HEK293 (cell line): ENCODE results near the gene KRTAP3-1.
A peak's percentile ranks its signal among the peaks of the same experiment; 100 is the strongest.

Source experiments
- TCF7L2 ChIP-seq: IDR thresholded peaks from 2 replicates; pipeline ENCODE4 v1.6.1; 2011; ENCODE audit warnings: low read depth, mild to moderate bottlenecking, inconsistent platforms, low read length, moderate library complexity, borderline replicate concordance
- ZNF501 ChIP-seq: fragments of 450-650 bp; formaldehyde crosslinking; IDR thresholded peaks from 2 replicates; pipeline ENCODE4 v1.5.1; 2016; ENCODE audit warnings: missing biosample characterization, missing genetic modification characterization
- ZNF626 ChIP-seq: fragments of 450-650 bp; sonication (Bioruptor Pico); formaldehyde crosslinking; IDR thresholded peaks from 2 replicates; pipeline ENCODE4 v1.5.1; 2018; ENCODE audit warnings: missing biosample characterization, missing genetic modification characterization, inconsistent platforms
- TF ChIP-seq, protein P1 (sequence below): fragments of 450-650 bp; IDR thresholded peaks from 2 replicates; pipeline ENCODE4 v1.5.1; 2018; ENCODE audit warnings: missing biosample characterization, mild to moderate bottlenecking, missing genetic modification characterization

DNA sequence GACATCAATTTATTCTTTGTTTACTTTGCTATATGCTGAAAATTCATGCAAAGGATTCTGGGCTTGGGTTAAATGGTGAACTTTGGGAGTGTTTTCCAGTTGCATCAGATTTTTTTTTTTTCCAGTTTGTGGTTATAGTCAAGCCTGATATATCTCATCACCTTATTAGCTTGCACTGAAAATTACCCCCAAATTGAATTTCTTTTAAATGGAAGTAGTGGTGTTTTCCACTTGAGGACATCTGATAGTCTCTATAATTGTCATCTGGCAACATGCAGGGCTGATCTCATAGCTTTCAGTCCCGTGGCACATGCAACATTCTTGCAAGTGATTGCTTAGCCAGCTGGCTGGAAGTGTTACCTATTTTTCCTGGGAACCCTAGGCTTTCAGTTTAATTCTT, 4.7 kb upstream of the KRTAP3-1 start:
- TF ChIP-seq ZNF501: no peak
- no peak for TF ChIP-seq ZNF626 (tag by site-specific recombination)
- TF ChIP-seq TCF7L2: no peak
- TF ChIP-seq, protein P1, sequence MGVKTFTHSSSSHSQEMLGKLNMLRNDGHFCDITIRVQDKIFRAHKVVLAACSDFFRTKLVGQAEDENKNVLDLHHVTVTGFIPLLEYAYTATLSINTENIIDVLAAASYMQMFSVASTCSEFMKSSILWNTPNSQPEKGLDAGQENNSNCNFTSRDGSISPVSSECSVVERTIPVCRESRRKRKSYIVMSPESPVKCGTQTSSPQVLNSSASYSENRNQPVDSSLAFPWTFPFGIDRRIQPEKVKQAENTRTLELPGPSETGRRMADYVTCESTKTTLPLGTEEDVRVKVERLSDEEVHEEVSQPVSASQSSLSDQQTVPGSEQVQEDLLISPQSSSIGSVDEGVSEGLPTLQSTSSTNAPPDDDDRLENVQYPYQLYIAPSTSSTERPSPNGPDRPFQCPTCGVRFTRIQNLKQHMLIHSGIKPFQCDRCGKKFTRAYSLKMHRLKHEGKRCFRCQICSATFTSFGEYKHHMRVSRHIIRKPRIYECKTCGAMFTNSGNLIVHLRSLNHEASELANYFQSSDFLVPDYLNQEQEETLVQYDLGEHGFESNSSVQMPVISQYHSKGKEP (tag by site-specific recombination): peak; percentile 67; the same call in 1 of the 2 replicates
